WTC11 (cell line): Measurements from ENCODE around the gene ETDA. TPM values are rescaled to one million over a fixed set of nuclear protein-coding genes. Genes with fewer than 3 reads are reported as not detected.

Source experiments
- ATAC-seq: fragments of 200-7000 bp; cut with Tn5 transposase; 2 replicates; pipeline ENCODE4 v1.10.0; 2021; ENCODE audit warnings: mild to moderate bottlenecking, moderate library complexity
- CTCF ChIA-PET: fragments of 300-600 bp; sonication (Branson Sonifier 250); formaldehyde crosslinking; loops from one replicate; lab custom pipeline; 2021; ENCODE audit warnings: antibody characterized with exemption; lab: Charles Lee
- POLR2A ChIA-PET: fragments of 350-600 bp; sonication (Branson Sonifier 250); formaldehyde crosslinking; loops from one replicate; lab custom pipeline; 2021; ENCODE audit warnings: antibody characterized with exemption; lab: Charles Lee
- DNase-seq: peaks from one replicate; pipeline ENCODE4 v3.0.0; 2021; ENCODE audit warnings: low spot score
- H3K27ac Mint-ChIP-seq: 2 replicates; pipeline ENCODE4 v1.8.0; 2021; ENCODE audit warnings: mixed read lengths
- H3K27me3 Mint-ChIP-seq: 2 replicates; pipeline ENCODE4 v1.8.0; 2021; ENCODE audit warnings: low read depth, mild to moderate bottlenecking, moderate library complexity, mixed read lengths
- H3K36me3 Mint-ChIP-seq: 2 replicates; pipeline ENCODE4 v1.8.0; 2021; ENCODE audit warnings: mixed read lengths
- H3K4me1 Mint-ChIP-seq: 2 replicates; pipeline ENCODE4 v1.8.0; 2022; ENCODE audit warnings: mixed read lengths
- H3K4me3 Mint-ChIP-seq: 2 replicates; pipeline ENCODE4 v1.8.0; 2021; ENCODE audit warnings: mild to moderate bottlenecking, moderate library complexity, mixed read lengths
- H3K9me3 Mint-ChIP-seq: 2 replicates; pipeline ENCODE4 v1.8.0; 2021; ENCODE audit warnings: mixed read lengths
- ATF1 ChIP-seq: sonication (generic); formaldehyde crosslinking; IDR thresholded peaks from 2 replicates; pipeline ENCODE4 v1.8.1; 2023; ENCODE audit warnings: mild to moderate bottlenecking, moderate library complexity, missing genetic modification reagents
- CBFB ChIP-seq: sonication (generic); formaldehyde crosslinking; IDR thresholded peaks from 2 replicates; pipeline ENCODE4 v1.8.1; 2022; ENCODE audit warnings: mild to moderate bottlenecking, low read depth, missing genetic modification reagents
- ELF4 ChIP-seq: sonication (generic); formaldehyde crosslinking; IDR thresholded peaks from 2 replicates; pipeline ENCODE4 v1.8.1; 2022; ENCODE audit warnings: low read depth, mild to moderate bottlenecking, moderate library complexity, missing genetic modification reagents
- FOXJ3 ChIP-seq: sonication (generic); formaldehyde crosslinking; IDR thresholded peaks from 2 replicates; pipeline ENCODE4 v1.9.0; 2021; ENCODE audit warnings: missing genetic modification reagents, mild to moderate bottlenecking, borderline replicate concordance
- KAT7 ChIP-seq: sonication (generic); formaldehyde crosslinking; IDR thresholded peaks from 2 replicates; pipeline ENCODE4 v1.8.1; 2023; ENCODE audit warnings: missing genetic modification reagents, mild to moderate bottlenecking, borderline replicate concordance
- SMAD3 ChIP-seq: sonication (generic); formaldehyde crosslinking; IDR thresholded peaks from 2 replicates; pipeline ENCODE4 v1.8.0; 2022; ENCODE audit warnings: missing genetic modification reagents, mild to moderate bottlenecking, borderline replicate concordance
- SOX15 ChIP-seq: fragments of 250-450 bp; sonication (Bioruptor Pico); IDR thresholded peaks from 2 replicates; pipeline ENCODE4 v1.9.0; 2021; ENCODE audit warnings: mild to moderate bottlenecking
- TP53 ChIP-seq: sonication (generic); formaldehyde crosslinking; IDR thresholded peaks from 2 replicates; pipeline ENCODE4 v1.8.1; 2023; ENCODE audit warnings: mild to moderate bottlenecking, missing genetic modification reagents
- ZNF232 ChIP-seq: sonication (generic); formaldehyde crosslinking; IDR thresholded peaks from 2 replicates; pipeline ENCODE4 v1.8.0; 2022; ENCODE audit warnings: mild to moderate bottlenecking, missing genetic modification reagents
- ZNF671 ChIP-seq: fragments of 250-450 bp; sonication (Bioruptor Pico); IDR thresholded peaks from 2 replicates; pipeline ENCODE4 v1.8.0; 2021; ENCODE audit warnings: mild to moderate bottlenecking
- total RNA-seq: library from RNA; stranded (reverse); gene quantifications from 3 replicates; pipeline ENCODE4 v1.2.3, GENCODE V29; 2021
- TF ChIP-seq, protein P1 (sequence below): sonication (generic); formaldehyde crosslinking; IDR thresholded peaks from 2 replicates; pipeline ENCODE4 v1.8.1; 2022; ENCODE audit warnings: low read depth, mild to moderate bottlenecking, moderate library complexity, missing genetic modification reagents, borderline replicate concordance
- TF ChIP-seq, protein P2 (sequence below): sonication (generic); formaldehyde crosslinking; IDR thresholded peaks from 2 replicates; pipeline ENCODE4 v1.8.0; 2022; ENCODE audit warnings: mild to moderate bottlenecking, missing genetic modification reagents
- TF ChIP-seq, protein P3 (sequence below): fragments of 250-450 bp; sonication (Bioruptor Pico); IDR thresholded peaks from 2 replicates; pipeline ENCODE4 v1.9.0; 2021; ENCODE audit warnings: mild to moderate bottlenecking
- TF ChIP-seq, protein P4 (sequence below): fragments of 250-450 bp; sonication (Bioruptor Pico); IDR thresholded peaks from 2 replicates; pipeline ENCODE4 v1.8.0; 2021; ENCODE audit warnings: mild to moderate bottlenecking
- TF ChIP-seq, protein P5 (sequence below): fragments of 250-450 bp; sonication (Bioruptor Pico); IDR thresholded peaks from 2 replicates; pipeline ENCODE4 v1.9.0; 2021; ENCODE audit warnings: moderate library complexity, mild to moderate bottlenecking, inconsistent platforms, borderline replicate concordance
- TF ChIP-seq, protein P6 (sequence below): fragments of 250-450 bp; sonication (Bioruptor Pico); conservative IDR thresholded peaks from 2 replicates; pipeline ENCODE4 v1.9.0; 2021; ENCODE audit warnings: mild to moderate bottlenecking
- TF ChIP-seq, protein P7 (sequence below): sonication (generic); formaldehyde crosslinking; IDR thresholded peaks from 2 replicates; pipeline ENCODE4 v1.8.1; 2023; ENCODE audit warnings: mild to moderate bottlenecking, missing genetic modification reagents

Gene ETDA
- total RNA-seq, 1 experiment from 2014 or later: not detected

DNA sequence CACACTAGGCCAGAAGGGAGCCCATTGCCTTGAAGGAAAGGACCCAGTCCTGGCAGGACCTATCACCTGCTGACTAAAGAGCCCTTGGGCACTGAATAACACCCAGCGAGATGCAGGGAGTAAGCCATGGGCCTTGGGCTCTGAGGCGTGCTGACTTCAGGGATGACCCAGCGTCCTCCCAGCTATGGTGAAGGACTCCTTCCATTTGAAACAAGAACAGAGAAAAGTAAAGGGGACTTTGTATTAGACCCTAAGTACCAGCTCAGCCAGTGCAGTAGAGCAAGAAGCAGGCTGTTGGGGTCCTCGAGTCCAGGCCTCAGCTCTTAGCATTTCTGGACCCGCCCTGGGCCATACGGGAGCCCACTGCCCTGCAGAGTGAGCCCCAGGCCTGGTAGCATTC, 5.1 kb downstream of the ETDA start:
- DNase-seq (no peak), ATAC-seq (no peak)
- POLR2A ChIA-PET: no interaction called here
- no peak overlapping the region for H3K27ac Mint-ChIP-seq
- peaks cover 9% of the 10 kb centered on the region; the same call in 1 of the 2 replicates for H3K27me3 Mint-ChIP-seq
- H3K36me3 Mint-ChIP-seq: no peaks in the 10 kb centered on the region
- CTCF ChIA-PET: no interaction called here
- H3K4me1 Mint-ChIP-seq: no peaks in the 10 kb centered on the region
- TF ChIP-seq, protein P1, sequence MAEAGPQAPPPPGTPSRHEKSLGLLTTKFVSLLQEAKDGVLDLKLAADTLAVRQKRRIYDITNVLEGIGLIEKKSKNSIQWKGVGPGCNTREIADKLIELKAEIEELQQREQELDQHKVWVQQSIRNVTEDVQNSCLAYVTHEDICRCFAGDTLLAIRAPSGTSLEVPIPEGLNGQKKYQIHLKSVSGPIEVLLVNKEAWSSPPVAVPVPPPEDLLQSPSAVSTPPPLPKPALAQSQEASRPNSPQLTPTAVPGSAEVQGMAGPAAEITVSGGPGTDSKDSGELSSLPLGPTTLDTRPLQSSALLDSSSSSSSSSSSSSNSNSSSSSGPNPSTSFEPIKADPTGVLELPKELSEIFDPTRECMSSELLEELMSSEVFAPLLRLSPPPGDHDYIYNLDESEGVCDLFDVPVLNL: no peak
- no peak for TF ChIP-seq TP53 (CRISPR knock-in tag)
- TF ChIP-seq, protein P2, sequence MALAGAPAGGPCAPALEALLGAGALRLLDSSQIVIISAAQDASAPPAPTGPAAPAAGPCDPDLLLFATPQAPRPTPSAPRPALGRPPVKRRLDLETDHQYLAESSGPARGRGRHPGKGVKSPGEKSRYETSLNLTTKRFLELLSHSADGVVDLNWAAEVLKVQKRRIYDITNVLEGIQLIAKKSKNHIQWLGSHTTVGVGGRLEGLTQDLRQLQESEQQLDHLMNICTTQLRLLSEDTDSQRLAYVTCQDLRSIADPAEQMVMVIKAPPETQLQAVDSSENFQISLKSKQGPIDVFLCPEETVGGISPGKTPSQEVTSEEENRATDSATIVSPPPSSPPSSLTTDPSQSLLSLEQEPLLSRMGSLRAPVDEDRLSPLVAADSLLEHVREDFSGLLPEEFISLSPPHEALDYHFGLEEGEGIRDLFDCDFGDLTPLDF (CRISPR knock-in tag): no peak
- no peak for TF ChIP-seq ZNF232
- TF ChIP-seq ATF1 (CRISPR knock-in tag): no peak
- TF ChIP-seq ELF4: no peak
- TF ChIP-seq, protein P3, sequence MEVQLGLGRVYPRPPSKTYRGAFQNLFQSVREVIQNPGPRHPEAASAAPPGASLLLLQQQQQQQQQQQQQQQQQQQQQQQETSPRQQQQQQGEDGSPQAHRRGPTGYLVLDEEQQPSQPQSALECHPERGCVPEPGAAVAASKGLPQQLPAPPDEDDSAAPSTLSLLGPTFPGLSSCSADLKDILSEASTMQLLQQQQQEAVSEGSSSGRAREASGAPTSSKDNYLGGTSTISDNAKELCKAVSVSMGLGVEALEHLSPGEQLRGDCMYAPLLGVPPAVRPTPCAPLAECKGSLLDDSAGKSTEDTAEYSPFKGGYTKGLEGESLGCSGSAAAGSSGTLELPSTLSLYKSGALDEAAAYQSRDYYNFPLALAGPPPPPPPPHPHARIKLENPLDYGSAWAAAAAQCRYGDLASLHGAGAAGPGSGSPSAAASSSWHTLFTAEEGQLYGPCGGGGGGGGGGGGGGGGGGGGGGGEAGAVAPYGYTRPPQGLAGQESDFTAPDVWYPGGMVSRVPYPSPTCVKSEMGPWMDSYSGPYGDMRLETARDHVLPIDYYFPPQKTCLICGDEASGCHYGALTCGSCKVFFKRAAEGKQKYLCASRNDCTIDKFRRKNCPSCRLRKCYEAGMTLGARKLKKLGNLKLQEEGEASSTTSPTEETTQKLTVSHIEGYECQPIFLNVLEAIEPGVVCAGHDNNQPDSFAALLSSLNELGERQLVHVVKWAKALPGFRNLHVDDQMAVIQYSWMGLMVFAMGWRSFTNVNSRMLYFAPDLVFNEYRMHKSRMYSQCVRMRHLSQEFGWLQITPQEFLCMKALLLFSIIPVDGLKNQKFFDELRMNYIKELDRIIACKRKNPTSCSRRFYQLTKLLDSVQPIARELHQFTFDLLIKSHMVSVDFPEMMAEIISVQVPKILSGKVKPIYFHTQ (CRISPR knock-in tag): no peak
- no peak for TF ChIP-seq ZNF671 (CRISPR knock-in tag)
- no peak for TF ChIP-seq SMAD3 (CRISPR knock-in tag)
- TF ChIP-seq, protein P4, sequence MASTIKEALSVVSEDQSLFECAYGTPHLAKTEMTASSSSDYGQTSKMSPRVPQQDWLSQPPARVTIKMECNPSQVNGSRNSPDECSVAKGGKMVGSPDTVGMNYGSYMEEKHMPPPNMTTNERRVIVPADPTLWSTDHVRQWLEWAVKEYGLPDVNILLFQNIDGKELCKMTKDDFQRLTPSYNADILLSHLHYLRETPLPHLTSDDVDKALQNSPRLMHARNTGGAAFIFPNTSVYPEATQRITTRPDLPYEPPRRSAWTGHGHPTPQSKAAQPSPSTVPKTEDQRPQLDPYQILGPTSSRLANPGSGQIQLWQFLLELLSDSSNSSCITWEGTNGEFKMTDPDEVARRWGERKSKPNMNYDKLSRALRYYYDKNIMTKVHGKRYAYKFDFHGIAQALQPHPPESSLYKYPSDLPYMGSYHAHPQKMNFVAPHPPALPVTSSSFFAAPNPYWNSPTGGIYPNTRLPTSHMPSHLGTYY (CRISPR knock-in tag): no peak
- TF ChIP-seq, protein P5, sequence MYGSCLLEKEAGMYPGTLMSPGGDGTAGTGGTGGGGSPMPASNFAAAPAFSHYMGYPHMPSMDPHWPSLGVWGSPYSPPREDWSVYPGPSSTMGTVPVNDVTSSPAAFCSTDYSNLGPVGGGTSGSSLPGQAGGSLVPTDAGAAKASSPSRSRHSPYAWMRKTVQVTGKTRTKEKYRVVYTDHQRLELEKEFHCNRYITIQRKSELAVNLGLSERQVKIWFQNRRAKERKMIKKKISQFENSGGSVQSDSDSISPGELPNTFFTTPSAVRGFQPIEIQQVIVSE (CRISPR knock-in tag): no peak
- TF ChIP-seq, protein P6, sequence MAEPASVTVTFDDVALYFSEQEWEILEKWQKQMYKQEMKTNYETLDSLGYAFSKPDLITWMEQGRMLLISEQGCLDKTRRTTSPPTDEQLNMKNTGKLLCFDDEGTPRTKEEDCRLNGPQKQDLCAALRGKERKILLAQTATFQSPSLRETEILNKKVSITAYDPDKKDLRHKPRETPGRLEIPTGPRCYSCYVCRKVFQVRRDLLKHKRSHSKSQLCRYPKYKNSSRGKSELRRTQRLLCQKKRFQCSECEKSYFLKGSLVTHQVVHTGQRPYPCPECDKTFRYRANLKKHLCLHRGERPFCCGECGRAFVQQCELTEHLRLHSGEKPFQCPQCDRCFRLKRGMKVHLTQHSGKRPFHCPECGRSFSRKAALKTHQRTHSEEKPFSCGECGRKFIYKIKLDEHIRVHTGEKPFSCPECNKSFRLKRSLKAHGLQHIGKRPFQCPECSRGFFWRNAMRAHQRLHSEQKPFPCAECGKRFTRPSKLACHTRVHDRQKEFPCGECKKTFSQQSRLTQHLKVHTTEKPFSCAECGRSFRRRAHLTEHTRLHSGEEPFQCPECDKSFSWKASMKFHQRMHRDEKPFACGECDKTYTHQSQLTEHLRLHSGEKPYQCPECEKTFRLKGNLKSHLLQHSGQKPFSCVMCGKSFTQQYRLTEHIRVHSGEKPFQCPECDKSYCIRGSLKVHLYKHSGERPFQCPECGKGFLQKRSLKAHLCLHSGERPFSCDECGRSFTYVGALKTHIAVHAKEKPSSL (CRISPR knock-in tag): no peak
- TF ChIP-seq, protein P7, sequence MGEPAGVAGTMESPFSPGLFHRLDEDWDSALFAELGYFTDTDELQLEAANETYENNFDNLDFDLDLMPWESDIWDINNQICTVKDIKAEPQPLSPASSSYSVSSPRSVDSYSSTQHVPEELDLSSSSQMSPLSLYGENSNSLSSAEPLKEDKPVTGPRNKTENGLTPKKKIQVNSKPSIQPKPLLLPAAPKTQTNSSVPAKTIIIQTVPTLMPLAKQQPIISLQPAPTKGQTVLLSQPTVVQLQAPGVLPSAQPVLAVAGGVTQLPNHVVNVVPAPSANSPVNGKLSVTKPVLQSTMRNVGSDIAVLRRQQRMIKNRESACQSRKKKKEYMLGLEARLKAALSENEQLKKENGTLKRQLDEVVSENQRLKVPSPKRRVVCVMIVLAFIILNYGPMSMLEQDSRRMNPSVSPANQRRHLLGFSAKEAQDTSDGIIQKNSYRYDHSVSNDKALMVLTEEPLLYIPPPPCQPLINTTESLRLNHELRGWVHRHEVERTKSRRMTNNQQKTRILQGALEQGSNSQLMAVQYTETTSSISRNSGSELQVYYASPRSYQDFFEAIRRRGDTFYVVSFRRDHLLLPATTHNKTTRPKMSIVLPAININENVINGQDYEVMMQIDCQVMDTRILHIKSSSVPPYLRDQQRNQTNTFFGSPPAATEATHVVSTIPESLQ (CRISPR knock-in tag): no peak
- no peak for TF ChIP-seq CBFB (CRISPR knock-in tag)
- no peak for TF ChIP-seq FOXJ3 (CRISPR knock-in tag)
- no peak for TF ChIP-seq SOX15 (CRISPR knock-in tag)
- no peak for TF ChIP-seq KAT7 (CRISPR knock-in tag)
- H3K9me3 Mint-ChIP-seq: 0 out of 2 replicates have a peak, but pooled peaks cover 3% of the 10 kb centered on the region
- H3K4me3 Mint-ChIP-seq: no peak overlapping the region
